Skin of body (tissue), 2 donors: ENCODE data around the gene GLTPD2. TPM values are rescaled to one million over a fixed set of nuclear protein-coding genes. Genes with fewer than 3 reads are reported as not detected.

ENCODE experiments used
- DNase-seq: peaks from one replicate; lab custom pipeline; 2025; lab: John Stamatoyannopoulos, UW
- total RNA-seq: library from RNA; depleted of rRNA; stranded (reverse); fragments of >200 nt; gene quantifications from one replicate; pipeline ENCODE4 v1.2.3, GENCODE V29; 2014

Gene GLTPD2
- not detected for total RNA-seq

DNA sequence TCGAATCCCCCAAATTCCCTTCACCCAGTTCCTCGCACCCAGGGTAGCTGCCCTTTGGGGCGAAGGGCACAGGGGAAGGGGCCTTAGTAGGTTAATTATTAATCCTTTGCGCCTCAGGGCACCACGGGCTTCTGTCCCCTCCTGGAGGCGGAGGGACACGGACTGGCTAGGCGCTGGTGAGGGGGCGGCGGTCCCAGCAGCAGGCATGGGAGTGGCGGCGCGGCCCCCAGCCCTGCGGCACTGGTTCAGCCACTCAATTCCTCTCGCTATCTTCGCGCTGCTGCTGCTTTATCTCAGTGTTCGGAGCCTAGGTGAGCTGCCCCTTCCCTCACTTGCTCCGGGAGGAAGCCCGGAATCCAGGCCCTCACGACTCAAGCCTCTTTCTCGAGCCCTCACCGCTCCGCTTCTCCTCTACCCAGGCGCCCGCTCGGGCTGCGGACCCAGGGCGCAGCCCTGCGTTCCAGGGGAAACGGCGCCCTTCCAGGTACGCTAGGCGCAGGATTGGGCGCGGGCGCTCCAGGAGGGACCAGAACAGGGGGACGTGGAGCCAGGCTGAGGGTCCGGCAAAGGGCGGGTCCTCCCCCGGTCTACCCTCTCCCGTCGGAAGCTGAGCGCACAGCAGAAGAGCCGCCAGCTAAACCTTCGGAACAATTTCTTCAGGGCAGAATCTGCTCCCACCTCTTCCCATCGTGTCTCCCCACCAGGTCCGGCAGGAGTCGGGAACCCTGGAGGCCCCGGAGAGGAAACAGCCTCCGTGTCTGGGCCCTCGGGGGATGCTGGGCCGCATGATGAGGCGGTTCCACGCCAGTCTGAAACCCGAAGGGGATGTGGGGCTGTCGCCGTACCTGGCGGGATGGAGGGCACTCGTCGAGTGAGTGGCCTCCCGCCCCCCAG lies at the start of gene GLTPD2:
Gene GLTPD2 (plus strand): TSS at position 158 of the 894 bp plus-strand sequence. CDS start 48 bp downstream, at position 206.
- no peak for DNase-seq

DNA sequence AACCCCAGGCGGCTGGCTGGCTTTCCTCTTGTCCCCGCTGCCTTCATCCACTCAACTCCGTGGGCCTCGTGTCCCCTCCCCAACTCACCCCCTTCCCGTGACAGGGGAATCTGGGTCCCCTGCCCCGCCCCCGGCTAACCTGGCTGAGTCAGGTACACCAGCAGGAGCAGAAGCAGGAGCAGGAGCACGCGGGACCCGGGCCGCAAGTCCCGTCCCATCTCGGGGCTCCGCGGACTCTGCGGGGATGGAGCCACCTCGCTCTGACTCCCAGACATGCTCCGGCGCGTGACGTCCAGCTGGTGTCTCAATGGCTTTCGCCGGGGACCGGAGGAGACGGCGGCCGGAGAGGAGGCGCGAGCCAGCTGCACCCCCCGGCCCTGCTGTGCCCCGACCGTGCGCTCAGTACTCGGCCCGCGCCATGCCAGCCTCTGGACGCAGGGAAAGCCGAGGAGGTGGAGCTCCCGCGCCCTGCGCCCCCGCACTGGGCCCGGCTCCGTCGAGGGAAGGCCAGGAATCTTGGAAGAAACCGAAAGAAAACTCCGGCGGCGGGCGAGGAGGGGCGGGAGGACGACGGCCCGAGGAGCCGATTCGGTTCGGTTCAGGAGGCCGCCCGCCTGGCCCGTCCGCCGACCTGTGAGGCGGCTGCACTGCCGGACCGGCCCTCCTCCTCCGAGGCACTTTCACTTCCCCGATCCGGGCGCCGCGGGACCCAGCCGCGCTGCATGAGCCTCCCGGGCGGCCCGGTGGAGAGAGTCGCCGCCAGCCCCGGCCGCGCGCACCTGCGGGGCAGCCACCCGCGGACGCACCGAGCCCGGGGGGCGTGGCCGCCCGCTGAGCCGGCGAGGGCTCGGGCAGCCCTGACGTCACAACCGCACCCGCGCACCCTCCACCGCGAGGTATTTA lies 49.4 kb upstream of the GLTPD2 start, which contains the start of the genes CXCL16 and ZMYND15:
Gene CXCL16 (minus strand): TSS at position 807 of the 903 bp plus-strand sequence. CDS start 589 bp downstream, at position 218.
Gene ZMYND15 (plus strand): TSS at position 712 of the 903 bp plus-strand sequence. CDS start 716 bp downstream, outside the sequence.
- no peak for DNase-seq

DNA sequence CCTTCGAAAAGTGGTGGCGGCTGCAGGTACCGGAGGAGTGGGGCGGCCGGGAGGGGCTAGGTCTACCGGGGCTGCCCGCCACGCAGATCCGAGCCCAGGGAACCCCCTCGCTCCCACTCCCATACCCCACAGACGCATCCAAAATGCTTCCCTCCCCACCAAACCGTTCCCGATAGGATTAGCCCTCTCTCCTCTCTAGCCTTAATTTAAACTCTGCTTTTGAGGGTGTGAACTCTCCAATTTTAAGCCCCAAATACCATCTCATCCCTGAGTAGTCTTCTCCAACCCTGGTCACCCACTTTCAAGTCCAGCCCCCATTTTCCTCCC lies 48.8 kb upstream of the GLTPD2 start:
- DNase-seq = no peak

DNA sequence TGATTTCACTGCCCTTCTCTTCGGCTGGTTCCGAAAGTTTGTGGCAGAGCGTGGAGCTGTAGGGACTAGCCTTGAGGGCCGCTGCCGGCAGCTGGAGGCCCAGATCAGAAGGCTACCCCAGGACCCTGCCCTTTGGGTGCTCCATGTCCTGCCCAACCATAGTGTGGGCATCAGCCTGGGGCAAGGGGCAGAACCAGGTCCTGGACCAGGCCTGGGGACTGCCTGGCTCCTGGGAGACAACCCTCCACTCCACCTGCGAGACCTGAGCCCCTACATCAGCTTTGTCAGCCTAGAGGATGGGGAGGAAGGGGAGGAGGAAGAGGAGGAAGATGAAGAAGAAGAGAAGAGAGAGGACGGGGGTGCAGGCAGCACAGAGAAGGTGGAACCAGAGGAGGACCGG lies 48.2 kb upstream of the GLTPD2 start:
- no peak for DNase-seq

GRCh38 chr17:4741544-4741943 lies 47.2 kb upstream of the GLTPD2 start:
- DNase-seq = no peak

DNA sequence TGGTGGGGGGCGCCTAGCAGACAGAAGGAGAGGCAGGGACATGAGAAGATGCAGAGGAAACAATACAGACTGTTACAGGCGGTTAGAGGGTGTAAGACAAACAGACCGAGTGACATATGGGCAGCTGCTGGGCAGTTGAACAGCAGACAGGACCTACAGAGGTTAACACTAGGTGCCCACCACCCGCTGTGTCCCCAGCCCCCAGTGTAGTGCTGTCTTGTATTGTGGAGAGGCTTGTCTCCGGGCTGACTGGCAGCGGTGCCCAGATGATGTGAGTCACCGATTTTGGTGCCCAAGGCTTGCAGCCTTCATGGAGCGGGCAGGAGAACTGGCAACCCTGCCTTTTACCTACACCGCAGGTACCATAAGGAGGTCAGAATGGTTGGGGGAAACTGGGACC lies 46.6 kb upstream of the GLTPD2 start:
- no peak for DNase-seq

- no peak for DNase-seq
Measured at GRCh38 chr17:4742629-4743028, 46.1 kb upstream of the GLTPD2 start.

DNA sequence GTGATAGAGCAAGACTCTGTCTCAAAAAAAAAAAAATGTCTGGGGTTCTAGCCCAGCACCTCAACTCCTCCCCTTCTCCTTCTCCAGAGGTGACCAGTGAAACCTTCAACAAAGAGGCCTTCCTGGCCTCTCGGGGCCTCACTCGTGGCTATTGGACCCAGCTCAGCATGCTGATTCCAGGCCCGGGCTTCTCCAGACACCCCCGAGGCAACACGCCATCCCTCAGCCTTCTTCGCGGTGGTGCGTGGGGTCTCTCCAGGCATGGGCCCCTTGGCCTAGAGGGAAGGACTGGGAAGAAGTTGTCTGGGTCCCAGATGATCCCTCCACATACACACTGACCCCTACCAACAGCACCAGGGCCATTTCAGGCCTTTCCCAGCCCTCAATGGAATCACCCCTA lies 45.5 kb upstream of the GLTPD2 start:
- DNase-seq = no peak

- DNase-seq = no peak
Measured at GRCh38 chr17:4743898-4744297, 44.9 kb upstream of the GLTPD2 start.

GRCh38 chr17:4744999-4745969 lies 43.5 kb upstream of the GLTPD2 start:
- no peak for DNase-seq

GRCh38 chr17:4747847-4748246 lies 40.9 kb upstream of the GLTPD2 start:
- DNase-seq = peak; percentile 45

- no peak for DNase-seq
Measured at GRCh38 chr17:4748686-4749085, 40.1 kb upstream of the GLTPD2 start.

GRCh38 chr17:4750606-4751005 lies 38.2 kb upstream of the GLTPD2 start:
- DNase-seq = no peak

- no peak for DNase-seq
Measured at GRCh38 chr17:4751932-4752331, 36.8 kb upstream of the GLTPD2 start.

- DNase-seq = no peak
Measured at GRCh38 chr17:4753392-4753791, 35.4 kb upstream of the GLTPD2 start.

GRCh38 chr17:4759776-4760236 lies 29.0 kb upstream of the GLTPD2 start:
- no peak for DNase-seq

- no peak for DNase-seq
Measured at GRCh38 chr17:4764595-4764994, 24.2 kb upstream of the GLTPD2 start.

DNA sequence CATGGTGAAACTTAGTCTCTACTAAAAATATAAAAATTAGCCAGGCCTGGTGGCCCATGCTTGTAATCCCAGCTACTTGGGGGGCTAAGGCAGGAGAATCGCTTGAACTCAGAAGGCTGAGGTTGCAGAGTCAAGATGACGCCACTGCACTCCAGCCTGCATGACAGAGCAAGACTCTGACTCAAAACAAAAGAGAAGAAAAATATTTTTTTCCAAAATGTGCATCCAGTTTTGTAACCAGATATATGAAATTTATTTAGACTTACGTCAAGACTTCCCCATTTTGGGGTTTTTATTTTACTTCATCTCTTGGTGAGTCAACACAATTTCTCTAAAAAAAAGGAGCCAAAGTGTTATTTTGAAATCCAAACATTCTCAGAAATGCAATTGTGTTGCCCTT lies 22.6 kb upstream of the GLTPD2 start:
- DNase-seq = no peak

DNA sequence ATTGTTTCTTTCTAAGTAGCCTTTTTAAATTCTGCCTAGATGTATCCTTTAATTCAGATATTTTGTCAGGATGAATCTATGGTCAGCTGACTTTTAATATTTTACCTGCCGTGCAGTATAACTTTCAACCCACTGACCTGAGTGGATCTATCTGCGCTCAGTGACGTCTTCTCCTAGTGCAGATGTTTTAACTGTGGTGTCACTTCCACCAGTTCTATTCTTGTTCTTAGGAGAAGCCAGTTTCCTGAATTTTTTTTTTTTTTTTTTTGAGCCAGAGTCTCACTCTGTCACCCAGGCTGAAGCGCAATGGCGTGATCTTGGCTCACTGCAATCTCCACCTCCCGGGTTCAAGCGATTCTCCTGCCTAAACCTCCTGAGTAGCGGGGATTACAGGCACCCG lies 22.0 kb upstream of the GLTPD2 start:
- no peak for DNase-seq

- no peak for DNase-seq
Measured at GRCh38 chr17:4768298-4768697, 20.5 kb upstream of the GLTPD2 start.

DNA sequence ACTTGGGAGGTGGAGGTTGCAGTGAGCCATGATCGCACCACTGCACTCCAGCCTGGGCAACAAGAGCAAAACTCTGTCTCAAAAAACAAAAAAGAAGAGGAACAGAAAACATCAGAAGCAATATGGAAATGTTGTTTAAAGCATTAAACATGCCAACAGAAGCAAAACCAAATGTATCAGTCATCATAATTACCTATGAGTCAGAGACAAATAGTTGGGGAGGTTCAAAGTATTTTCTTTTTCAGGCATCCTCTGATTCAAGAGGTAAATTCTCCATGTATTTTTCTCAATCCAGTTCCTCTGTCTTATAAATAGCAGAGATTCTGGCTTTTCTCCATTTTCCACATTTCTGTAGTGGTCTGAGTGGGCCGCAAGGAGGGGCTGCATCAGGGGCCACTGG lies 19.1 kb upstream of the GLTPD2 start:
- no peak for DNase-seq
